GM18502 (cell line): ENCODE measurements around the gene EMX1.
"Not testable (repeated sequence)": the region's sequence is repeated elsewhere in the genome, so short reads cannot be mapped to it uniquely, and the experiment has no call there.

ENCODE experiments used
- ATAC-seq: cut with Tn5 transposase; IDR thresholded peaks from one replicate; pipeline ENCODE4 v1.9.1; 2021; ENCODE audit warnings: mild to moderate bottlenecking; ENCODE audit not compliant: unreplicated experiment, poor library complexity

EMX1 gene

DNA sequence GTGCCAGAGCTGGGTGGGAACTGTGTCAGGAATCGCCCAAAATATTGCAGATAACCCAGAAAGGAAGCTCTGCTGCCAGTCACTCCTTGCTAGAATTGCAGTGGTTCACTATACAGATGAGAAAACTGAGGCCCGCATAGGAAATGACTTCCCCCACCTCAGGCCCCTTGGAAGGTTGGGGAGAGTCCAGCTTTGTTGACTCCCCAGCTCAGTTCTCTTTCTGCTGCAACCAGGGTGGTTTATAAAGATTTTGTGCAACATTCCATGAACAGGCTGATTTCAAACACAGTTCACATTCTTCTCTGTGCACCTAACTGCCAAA lies 18.8 kb upstream of the EMX1 start:
- no peak for ATAC-seq

DNA sequence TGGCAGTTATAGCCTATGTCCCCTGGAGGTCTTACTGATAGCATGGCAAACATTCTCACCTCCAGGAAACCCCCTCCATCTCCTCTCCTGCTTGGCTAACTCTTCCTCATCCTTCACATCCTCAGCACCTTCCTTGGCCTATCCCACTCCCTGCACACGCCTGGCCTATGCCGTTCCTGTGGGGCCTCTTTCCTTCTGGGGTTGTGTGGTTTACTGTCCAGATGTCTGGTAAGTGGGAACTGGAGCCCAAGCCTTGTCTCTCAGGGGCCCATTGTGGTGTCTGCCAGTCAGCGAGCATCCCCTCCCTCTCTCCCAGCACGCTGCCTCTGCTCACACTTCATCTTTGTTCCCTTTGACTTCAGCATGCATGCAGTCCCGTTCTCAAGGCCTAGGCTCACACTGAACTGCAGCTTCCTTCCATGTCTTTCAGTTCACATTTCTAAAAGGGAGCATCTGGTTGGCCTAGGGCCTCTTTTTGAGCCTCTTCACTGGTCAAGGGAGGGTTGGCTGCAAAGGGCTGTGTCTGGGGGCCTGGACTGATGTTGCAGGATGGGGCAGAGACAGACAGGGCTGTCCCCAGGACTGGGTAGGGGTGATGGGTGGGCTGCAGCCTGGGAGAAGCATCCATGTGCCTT lies 17.0 kb upstream of the EMX1 start:
- no peak for ATAC-seq

DNA sequence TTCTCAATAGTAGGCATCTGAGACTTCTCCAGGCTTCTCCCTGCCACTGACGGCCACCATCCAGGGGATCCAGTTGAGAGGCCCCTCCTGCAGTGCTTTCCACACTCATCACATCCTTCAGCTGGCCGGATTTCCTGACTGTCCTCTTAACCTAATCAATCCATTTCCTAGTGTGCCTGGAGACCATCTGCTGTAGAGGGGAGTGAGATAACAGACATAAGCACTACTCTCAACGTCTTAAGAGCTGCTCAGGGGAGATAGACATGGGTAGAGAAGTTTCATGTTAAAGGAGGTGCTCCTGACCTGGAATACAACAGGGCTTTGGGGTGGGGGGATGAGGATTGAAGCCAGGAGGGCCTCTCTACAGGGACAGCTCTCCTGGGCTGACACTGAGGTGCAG lies 15.9 kb upstream of the EMX1 start:
- ATAC-seq, result no peak

DNA sequence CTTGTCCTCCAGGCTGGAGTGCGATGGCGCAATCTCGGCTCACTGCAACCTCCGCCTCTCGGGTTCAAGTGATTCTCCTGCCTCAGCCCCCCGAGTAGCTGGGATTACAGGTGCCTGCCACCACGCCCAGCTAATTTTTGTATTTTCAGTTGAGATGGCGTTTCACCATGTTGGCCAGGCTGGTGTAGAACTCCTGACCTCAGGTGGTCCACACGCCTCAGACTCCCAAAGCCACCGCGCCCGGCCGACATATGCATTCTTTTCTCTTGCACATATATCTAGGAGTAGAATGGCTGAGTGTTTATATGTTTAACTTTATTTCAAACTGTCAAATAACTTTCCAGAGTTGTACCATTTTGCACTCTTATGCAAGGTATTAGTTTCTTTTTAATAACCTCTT lies 9.9 kb upstream of the EMX1 start:
- ATAC-seq, result not testable (repeated sequence)

DNA sequence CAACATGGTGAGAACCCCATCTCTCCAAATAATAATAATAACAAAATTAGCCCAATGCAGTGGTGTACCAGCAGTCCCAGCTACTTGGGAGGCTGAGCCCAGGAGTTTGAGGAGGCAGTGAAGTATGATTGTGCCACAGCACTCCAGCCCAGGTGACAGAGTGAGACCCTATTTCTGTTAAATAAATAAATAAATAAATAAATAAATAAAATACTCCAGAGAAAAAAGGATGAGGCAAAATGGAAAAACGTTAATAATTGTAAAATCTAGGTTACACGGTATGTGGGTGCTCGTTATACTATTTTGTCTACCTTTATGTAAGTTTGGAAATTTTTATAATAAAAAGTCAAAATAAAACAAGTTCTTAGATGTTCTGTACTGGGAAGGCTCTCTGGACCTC lies 8.6 kb upstream of the EMX1 start:
- no peak for ATAC-seq

DNA sequence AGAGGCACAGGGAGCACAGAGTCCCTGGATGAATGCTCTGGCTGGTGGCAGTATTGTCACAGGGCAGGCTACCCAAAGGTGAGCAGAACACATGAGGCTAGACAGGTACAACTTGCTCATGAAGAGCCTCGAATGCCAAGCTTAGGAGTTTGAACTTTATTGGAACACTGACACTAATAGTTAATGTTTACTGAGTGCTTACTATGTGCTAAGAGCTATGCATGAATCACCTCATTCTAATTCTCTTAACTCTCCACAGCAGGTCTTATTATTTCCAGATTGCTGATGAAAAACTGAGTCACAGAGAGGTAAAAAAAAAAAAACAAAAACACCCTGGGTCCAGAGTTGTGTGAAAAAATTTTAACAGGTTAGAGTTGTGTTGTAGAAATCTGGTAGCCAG lies 6.1 kb upstream of the EMX1 start:
- no peak for ATAC-seq

DNA sequence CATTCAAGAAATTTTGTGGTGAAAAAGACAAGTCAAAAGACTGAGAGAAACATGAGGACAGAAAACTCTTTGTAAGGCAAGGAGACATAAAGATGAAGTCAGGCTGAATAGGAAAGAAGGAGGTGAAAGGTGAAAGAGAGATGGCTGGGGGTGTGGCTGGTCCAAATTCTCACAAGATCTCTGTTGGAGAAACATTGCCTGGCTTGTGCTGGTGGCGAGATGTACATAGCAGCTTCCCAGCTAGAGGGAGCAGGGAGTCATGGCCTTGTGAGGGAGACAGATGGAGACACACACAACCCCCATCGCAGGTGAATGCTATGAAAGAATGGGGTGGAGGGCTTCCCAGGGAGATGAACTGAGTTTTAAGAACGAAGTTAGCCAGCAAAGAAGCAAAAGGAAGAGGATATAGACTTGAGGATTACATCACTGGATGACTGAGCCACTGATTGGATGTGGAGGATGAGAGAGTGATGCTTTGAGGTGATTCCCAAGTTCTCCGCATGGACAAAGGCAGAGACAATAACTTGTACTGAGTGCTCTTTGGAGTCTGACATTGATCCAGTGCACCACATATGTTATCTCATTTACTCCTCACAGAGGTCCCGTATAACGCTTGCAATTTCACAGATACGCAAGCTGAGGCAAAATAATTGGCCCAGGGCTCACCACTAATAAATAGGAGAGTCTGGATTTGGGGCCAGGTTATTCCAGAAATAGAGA lies 3.7 kb upstream of the EMX1 start:
- ATAC-seq, result no peak

DNA sequence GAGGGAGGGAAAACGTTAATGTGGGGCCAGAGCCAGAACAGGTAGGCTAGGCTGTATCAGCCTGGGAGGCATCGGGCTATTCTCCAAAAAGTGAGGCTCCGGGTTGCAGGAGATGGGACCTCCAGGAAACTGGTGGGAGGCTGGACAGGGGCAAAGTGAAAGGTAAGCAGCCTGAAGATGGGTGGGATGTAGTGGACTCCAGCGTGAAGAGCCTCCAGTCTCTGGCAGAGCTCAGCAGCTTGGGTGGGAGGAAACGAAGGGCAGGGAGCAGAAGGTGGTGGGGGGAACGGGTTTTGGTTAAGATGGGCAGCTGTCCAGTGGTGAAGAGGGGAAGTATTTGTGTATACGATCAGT lies 3.1 kb upstream of the EMX1 start:
- ATAC-seq, result no peak

DNA sequence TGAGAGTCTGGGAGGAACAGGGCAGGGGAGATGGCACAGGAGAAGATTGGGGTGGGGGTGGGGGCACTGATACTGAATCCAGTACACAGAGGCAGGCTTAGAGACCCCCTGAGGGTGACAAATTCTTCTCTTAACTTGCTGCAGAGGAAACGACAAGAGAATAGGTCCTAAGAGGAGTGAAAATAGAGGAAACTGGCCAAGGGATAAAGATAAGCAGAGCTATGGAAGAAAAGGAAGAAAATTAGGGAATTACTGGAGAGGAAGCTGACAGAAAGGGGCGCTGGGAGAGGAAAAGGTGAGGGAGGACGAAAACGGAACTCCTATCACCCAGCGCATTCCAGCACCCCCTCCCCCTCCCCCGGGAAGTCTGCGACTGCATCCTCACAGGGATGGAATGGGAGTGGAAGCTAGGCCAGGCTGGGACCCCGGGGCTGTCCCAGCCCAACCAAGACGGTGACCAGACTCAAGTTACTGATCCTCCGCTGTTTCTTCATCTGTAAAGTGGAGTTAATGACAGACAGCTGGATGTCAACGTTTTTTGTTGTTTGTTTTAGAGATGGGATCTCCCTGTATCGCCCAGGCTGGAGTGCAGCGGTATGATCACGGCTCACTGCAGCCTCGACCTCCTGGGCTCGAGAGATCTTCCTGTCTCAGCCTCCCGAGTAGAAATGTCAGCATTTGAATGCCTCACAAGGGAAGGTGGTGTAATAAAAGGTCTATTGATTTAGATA lies 2.6 kb upstream of the EMX1 start:
- no peak for ATAC-seq

DNA sequence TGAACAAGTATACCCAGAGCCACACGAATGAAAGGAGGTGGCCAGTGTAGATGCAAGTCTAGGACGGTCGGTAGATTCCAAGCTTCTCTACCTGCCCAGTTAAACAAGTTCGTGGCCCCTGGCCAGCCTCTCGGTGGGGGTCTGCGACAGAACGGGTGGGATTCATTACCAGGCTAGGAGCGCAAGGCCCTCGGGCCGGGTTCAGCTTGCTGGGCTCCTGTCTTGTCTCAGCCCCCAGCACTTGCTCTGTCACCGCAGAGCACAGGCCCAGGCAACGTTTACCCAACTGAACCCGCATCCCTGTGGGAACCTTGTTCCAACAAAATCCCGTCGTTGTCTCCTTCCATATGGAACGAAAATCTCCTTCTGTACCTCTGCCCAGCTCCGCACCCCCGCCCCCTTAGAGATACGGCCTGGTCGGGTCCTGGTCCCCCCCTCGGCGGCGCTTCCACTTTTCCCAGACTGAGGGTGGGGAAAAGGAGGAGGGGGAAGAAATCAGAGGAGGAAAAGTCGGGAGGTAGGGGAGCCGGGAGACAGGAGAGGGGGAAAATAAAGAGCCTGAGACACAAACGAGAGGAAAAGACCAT lies 1.9 kb upstream of the EMX1 start:
- no peak for ATAC-seq

DNA sequence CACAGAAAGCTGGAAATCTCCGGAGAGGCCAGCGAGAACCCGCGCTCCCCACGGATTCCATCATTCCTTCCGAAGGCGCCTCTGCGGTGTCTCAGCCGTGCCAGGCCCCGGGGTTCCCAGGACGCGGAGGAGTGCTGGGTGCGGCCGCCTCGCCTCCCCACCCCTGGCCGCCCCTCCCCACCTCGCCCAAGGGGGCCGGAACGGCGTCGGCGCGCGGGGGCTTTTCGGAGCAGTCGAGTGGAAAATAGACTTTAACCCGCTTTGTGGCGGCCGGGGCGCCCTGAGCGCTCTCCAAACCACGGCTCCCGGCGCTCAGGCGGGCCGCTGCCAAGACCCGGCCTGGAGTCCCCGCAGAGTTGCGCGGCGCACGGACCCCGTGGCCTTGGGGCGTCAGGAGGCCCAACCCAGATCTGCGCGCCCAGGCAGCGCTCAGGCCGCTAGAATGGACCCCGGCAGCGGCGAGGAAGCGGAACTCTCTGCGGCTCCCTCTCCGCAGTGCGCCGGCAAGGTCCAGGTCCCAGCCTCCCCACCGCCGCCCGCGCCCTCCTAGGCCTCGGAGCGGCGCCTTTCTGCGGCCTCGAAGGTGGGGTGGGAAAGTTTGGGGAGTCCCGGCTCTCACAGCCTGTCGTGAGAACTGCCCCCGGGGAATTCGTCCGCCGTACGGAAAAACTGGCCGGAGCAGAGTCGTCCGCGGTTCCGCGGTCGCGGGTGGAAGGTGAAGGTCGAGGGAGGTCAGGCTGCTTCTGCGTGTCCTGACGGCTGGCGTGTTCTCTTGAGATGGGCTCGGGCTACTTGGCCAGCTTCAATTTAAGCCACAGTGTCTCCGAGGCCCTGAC lies 1.2 kb upstream of the EMX1 start:
- ATAC-seq, result peak; percentile 46

DNA sequence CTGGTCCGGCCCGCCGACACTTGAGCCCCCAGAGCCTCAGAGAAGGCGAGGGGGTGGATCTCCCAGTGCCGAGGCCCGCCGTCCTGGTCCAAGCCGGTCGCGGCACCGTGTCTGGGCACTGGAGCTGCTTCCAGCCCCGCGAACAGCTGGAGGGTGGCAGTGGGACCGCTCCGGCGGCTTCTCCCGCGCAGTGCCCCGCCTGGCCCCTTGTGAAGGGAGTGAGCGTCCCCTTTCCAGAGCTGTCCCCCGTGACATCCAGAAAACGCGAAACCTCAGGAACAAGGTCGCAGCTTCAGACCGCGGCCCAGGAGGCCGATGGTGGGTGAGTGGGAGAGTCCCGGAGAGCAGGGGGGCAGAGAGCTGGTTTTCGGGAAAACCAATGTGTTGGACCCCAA lies 579 bp upstream of the EMX1 start:
- no peak for ATAC-seq

DNA sequence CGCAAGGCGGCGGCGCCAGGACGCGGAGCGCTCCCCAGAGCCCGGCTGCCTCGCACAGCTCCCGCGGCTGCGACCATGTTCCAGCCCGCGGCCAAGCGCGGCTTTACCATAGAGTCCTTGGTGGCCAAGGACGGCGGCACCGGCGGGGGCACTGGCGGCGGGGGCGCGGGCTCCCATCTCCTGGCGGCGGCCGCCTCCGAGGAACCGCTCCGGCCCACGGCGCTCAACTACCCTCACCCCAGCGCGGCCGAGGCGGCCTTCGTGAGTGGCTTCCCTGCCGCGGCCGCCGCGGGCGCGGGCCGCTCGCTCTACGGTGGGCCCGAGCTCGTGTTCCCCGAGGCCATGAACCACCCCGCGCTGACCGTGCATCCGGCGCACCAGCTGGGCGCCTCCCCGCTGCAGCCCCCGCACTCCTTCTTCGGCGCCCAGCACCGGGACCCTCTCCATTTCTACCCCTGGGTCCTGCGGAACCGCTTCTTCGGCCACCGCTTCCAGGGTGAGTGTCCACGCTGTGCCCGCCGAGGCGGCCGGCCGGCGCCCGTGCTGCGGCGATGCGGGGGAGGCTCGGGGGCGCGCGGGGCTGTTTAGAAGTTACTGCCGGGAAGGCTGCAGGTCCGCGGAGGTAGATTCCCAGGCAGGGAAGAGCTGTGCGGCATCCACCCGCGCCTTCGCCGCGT lies 696 bp downstream of the EMX1 start:
- ATAC-seq, result peak; percentile 24

DNA sequence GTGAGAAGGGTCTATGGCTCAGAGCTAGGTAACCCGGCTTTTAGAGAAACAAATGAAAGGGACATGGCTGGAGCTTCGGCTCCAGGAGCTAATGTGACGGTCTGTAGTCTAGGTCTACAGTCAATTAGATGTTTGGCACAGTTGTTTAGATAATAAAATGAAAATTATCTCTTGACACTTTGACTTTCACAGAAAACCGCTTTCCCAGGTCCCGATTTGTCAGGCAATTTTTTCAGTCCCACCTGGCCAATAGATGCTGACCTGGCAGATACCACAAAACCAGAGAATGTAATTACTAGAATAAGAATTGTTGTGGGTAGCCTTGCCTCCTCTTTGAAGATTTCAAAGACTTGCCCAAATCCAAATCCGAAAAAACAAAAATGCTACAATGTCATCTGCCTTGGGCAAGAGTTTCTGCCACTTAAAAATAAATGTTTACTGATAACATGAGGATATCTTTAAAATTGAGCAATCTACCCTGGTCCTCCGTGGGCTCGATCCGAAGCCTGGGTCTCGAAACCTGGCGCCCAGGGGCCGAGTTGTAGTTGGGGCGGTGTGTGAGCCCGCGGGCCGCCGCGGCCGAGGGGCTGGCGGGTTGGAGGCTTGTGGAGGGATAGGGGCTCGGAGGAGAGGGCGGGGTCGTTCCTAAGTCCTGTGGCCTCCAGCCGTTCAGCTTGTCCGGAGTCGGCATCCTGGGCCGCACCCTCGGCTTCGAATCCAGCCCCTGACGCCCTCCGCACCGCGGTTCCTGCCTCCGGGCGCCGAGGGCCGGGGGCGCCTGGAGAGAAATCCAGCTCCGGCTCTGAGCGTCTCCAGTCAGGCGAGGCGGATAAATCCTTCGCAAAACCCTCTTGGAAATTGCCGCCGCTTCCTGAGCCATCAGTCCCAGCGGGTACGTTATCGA lies 2.3 kb downstream of the EMX1 start:
- ATAC-seq, result no peak

DNA sequence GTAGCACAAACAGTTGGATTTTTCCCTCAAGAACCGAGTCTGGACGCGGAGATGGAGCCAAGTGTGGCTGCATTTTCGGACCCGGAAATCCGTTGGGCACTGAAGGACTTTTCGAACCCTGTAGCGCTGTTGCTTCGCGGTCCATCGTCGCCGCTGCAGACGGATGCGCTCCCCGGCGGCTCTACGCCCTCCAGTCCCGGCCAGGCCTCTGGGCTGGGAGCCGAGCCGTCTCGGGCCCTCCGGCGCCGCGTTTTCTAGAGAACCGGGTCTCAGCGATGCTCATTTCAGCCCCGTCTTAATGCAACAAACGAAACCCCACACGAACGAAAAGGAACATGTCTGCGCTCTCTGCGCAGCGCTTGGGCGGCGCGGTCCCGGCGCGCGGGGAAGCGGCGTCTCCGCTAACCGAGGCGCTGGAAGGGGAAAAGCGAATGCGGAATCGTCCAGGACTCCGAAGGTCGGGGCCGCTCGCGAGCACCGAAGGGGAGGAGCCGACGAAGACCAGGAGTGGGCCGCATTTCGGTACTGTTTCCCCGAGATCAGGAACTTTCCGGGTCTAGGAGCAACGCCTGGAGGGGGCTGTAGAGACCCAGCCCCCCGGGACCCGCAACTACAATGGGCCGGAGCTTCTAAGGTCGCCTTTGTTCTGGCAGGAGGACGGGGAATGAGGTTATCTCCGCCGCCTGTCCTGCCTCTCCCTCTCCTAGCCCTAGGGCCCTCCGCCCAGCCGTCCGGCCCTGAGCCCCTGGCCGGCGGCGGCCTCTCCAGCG lies 3.2 kb downstream of the EMX1 start:
- no peak for ATAC-seq

DNA sequence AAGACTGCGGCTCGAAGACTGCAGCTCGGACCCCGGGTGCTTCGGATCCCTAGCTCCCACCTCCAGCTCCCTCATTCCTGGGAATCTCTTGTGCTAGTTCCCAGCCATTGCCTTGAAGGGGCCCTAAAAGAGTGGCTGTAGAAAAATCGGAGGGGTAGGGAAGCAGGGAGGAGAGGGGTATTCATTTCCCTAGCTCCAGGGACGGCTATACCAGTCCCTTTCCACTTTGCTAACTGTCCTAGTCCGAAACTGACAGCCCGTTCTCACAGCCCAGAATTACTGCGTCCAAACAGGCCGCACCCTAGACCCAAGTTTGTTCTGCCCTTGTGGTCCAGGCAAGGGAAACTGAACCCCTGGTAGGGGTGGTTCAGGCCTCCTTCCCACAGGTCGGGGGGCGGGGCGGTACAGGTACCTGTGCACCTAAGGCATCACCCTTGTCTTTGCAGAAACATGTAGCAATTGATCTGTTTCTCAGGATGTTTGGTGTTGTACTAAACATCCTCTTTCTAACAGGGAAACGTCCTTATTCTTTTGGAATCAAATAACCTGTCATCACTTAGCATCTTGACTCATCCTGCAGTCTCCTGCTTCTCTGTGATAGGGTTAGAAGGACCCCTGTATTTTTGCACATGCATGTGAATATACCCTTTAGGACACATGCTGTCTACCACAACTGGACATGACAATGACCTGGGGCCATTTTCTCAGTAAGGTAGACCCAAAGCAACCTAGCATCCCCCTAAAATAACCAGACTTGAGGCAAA lies 4.0 kb downstream of the EMX1 start:
- no peak for ATAC-seq

DNA sequence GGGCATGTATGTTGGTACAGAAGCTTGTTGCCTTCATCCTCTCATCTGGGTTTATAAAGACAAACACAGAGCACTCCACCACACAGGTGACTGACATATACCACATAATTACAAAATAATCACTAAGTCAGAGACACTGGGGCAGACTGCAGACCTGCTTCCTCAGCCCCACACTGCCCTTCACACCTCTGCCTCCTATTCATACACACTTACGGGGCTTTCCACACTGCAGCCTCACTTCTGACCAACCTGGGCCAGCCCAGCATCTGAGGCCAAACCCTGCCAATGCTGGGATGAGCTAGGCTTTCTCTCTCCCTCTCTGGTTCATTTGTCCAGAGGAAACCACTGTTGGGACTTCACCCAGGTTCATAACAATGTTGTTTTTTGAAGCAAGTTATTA lies 4.5 kb downstream of the EMX1 start:
- ATAC-seq, result no peak
